GM12874 (cell line): ENCODE measurements around the gene GRIFIN.

Experiments
- TF ChIP-seq, protein P1 (sequence below): IDR thresholded peaks from 2 replicates; pipeline ENCODE4 v1.5.1; 2011; ENCODE audit warnings: low read depth, mild to moderate bottlenecking, control low read depth, low read length, moderate library complexity; ENCODE audit not compliant: insufficient read depth

The GRIFIN gene, protein sequence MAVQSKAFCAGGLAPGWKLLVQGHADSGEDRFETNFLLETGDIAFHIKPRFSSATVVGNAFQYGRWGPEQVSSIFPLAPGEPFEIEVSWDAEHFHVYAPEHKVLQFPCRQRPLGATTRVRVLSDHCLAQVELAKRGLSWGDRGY

GRCh38 chr7:2476298-2476697 lies at the start of gene GRIFIN:
Gene GRIFIN, minus strand, starts transcription at chr7:2476398. Its CDS starts 15 bp downstream, at chr7:2476383.
- TF ChIP-seq, protein P1, sequence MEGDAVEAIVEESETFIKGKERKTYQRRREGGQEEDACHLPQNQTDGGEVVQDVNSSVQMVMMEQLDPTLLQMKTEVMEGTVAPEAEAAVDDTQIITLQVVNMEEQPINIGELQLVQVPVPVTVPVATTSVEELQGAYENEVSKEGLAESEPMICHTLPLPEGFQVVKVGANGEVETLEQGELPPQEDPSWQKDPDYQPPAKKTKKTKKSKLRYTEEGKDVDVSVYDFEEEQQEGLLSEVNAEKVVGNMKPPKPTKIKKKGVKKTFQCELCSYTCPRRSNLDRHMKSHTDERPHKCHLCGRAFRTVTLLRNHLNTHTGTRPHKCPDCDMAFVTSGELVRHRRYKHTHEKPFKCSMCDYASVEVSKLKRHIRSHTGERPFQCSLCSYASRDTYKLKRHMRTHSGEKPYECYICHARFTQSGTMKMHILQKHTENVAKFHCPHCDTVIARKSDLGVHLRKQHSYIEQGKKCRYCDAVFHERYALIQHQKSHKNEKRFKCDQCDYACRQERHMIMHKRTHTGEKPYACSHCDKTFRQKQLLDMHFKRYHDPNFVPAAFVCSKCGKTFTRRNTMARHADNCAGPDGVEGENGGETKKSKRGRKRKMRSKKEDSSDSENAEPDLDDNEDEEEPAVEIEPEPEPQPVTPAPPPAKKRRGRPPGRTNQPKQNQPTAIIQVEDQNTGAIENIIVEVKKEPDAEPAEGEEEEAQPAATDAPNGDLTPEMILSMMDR, result no peak

DNA sequence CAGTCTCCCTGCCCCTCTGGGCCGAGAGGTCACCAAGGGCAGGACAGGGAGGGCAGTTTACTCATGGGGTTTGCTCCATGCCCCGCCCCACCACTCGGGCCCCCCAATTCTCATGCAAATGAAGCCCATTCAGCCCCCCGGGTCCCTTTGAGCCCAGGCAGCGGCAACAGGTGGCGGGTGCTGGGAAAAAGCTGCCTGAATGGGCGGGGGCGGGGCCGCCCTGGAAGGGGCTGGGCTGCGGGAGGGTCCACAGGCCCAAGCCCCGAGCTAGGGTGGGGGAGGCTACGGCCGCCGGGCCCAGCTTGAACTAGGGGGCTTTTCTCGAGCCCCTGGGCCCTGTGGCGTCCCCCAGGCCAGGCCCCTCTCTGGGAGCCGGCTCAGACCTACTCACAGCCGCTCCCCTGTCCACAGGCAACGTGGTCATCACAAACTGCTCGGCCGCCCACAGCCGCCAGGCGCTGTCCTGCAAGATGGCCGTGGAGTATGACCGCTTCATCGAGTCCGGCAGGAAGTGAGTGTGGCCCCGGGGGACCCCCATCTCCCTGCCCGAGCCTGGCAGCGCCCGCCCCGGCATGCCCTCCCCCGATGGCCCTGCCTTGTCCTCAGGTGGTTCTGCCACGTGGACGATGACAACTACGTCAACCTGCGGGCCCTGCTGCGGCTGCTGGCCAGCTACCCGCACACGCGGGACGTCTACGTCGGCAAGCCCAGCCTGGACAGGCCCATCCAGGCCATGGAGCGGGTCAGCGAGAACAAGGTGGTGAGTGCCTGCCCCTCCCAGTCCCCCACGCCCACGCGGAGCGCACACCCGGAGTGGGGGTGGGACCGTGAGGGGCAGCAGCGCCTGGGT lies 48.8 kb upstream of the GRIFIN start:
- TF ChIP-seq, protein P1, result no peak

DNA sequence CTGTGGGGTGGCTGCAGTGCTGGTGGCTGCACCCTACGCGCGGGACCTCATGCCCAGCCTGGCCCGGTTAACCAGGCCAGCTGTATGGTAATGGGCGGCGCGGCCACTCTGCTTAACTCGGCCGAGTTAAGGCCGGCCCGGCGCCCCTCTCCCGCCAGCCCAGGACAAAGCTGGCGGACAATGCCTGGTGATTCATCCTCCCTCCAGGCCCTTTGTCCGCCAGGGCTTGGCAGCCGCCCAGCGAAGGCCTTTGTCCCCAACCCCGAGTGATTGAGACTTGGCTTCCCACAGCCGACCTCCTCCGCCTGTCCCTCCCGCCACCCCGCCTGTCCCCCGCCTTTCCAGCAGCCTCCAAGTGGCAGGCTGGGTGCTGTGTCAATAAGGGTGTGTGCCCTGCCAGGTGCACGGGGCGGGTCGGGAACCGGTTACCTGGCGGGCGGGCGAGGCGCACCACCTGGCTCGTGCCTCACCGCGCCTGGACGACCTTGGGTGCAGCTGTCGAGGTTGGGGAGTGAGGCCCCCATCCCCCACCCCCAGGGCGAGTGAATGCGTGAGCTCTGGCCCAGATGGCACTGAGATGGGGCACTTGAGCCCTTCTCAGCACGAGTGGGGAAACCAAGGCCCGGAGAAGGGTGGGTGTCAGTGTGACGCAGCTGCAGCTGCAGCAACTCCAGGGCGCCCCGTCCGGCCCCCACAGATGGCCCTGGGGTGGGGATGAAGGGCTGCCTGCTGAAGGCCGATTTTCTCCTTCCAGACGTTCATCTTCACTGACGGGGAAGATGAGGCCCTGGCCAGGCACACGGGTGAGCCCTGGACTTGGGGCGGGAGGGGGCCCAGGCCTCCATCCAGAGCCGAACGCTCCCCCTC lies 48.0 kb upstream of the GRIFIN start:
- TF ChIP-seq, protein P1, result no peak

- TF ChIP-seq, protein P1, result no peak
Measured at GRCh38 chr7:2523461-2523936, 47.3 kb upstream of the GRIFIN start.

- TF ChIP-seq, protein P1, result no peak
Measured at GRCh38 chr7:2522780-2523433, 46.7 kb upstream of the GRIFIN start.

GRCh38 chr7:2521952-2522591 lies 45.9 kb upstream of the GRIFIN start:
- TF ChIP-seq, protein P1, result no peak
